Activated CD8-positive, alpha-beta memory T cell treated with anti-CD3 and anti-CD28 coated beads, Interleukin-2, amount 10 ng/mL, durations not matched to agents 7 days and 5 days (primary cell): ENCODE measurements around the gene ARL2BP. TPM values are rescaled to one million over a fixed set of nuclear protein-coding genes. Genes with fewer than 3 reads are reported as not detected.

ENCODE experiments used
- total RNA-seq, 2 experiments: library from RNA; stranded (reverse); gene quantifications; one replicate each; pipeline ENCODE4 v1.2.3, GENCODE V29; 2021

The ARL2BP gene
- total RNA-seq, 2 experiments from 2014 or later, result 24.9 to 30.2 TPM

Other genes with a start within 250 kb of the ARL2BP start
- 1 to 10 TPM; 3.2 to 9.6 TPM for gene CPNE2, start 152.7 kb upstream of the ARL2BP start, total RNA-seq
- 100 to 1,000 TPM; 118 to 124 TPM for gene PSME3IP1, start 59.2 kb upstream of the ARL2BP start, total RNA-seq
- gene RSPRY1, start 58.9 kb upstream of the ARL2BP start, total RNA-seq, result 10 to 100 TPM; 32.6 to 33.7 TPM
- gene PLLP, start 39.4 kb downstream of the ARL2BP start, total RNA-seq, result not detected
- gene CCL22, start 113.5 kb downstream of the ARL2BP start, total RNA-seq, result 10 to 100 TPM in 1 of 2 experiments, not detected in 1; 10.0 TPM
- not detected for gene CX3CL1, start 127.2 kb downstream of the ARL2BP start, total RNA-seq
- under 1 TPM in 1 of 2 experiments, not detected in 1; 0.59 TPM for gene CCL17, start 159.5 kb downstream of the ARL2BP start, total RNA-seq
- 10 to 100 TPM; 46.5 to 62.5 TPM for gene CIAPIN1, start 202.1 kb downstream of the ARL2BP start, total RNA-seq
- 10 to 100 TPM; 36.8 to 43.1 TPM for gene COQ9, start 202.2 kb downstream of the ARL2BP start, total RNA-seq
- 10 to 100 TPM; 48.6 to 61.7 TPM for gene POLR2C, start 217.4 kb downstream of the ARL2BP start, total RNA-seq
- 1 to 10 TPM; 3.4 to 4.7 TPM for gene DOK4, start 241.2 kb downstream of the ARL2BP start, total RNA-seq